Calu3 (cell line): ENCODE data around the gene PTPRN2. TPM values are rescaled to one million over a fixed set of nuclear protein-coding genes. Genes with fewer than 3 reads are reported as not detected.

Experiments
- BruUV-seq: library from RNA; stranded (reverse); fragments of 400-500 nt; replicated peaks from 2 replicates; lab custom pipeline; 2021; lab: Mats Ljungman, UMichigan
- CTCF ChIA-PET: fragments of 300-600 bp; sonication (Branson Sonifier 250); formaldehyde crosslinking; loops from one replicate; lab custom pipeline; 2022; ENCODE audit warnings: antibody characterized with exemption; lab: Charles Lee
- DNase-seq: peaks from one replicate; pipeline ENCODE4 v3.0.0; 2022
- H3K27ac Mint-ChIP-seq: one replicate; pipeline ENCODE4 v1.8.0; 2022; ENCODE audit warnings: mixed read lengths; ENCODE audit not compliant: unreplicated experiment
- H3K27me3 Mint-ChIP-seq: one replicate; pipeline ENCODE4 v1.8.0; 2022; ENCODE audit warnings: mixed read lengths; ENCODE audit not compliant: unreplicated experiment
- H3K36me3 Mint-ChIP-seq: one replicate; pipeline ENCODE4 v1.8.0; 2022; ENCODE audit warnings: mild to moderate bottlenecking, moderate library complexity, mixed read lengths; ENCODE audit not compliant: insufficient read depth, unreplicated experiment
- H3K4me1 Mint-ChIP-seq: one replicate; pipeline ENCODE4 v1.8.0; 2022; ENCODE audit warnings: mild to moderate bottlenecking, low read depth, mixed read lengths; ENCODE audit not compliant: unreplicated experiment
- H3K4me3 Mint-ChIP-seq: one replicate; pipeline ENCODE4 v1.8.0; 2022; ENCODE audit warnings: mild to moderate bottlenecking, low read depth, moderate library complexity, mixed read lengths; ENCODE audit not compliant: unreplicated experiment
- H3K9me3 Mint-ChIP-seq: one replicate; pipeline ENCODE4 v1.8.0; 2022; ENCODE audit warnings: low read depth, mixed read lengths; ENCODE audit not compliant: unreplicated experiment
- CTCF ChIP-seq: fragments of 200-600 bp; IDR thresholded peaks from one replicate; pipeline ENCODE4 v1.8.0; 2022; ENCODE audit warnings: antibody characterized with exemption; ENCODE audit not compliant: unreplicated experiment
- intact Hi-C: fragments of 100-400 bp; cut with micrococcal nuclease; formaldehyde crosslinking; loops from one replicate; pipeline ENCODE4 v1.10.0; 2022; ENCODE audit not compliant: unreplicated experiment
- total RNA-seq: library from RNA; stranded (reverse); gene quantifications from 2 replicates; pipeline ENCODE4 v1.2.3, GENCODE V29; 2022

Gene PTPRN2
- total RNA-seq, 1 experiment from 2014 or later = 2.0 TPM

GRCh38 chr7:157517782-157518513 lies 1069.7 kb downstream of the PTPRN2 start:
- CTCF ChIA-PET = no interaction called here
- no TSS peak for BruUV-seq
- intact Hi-C loops = no loop called here
- DNase-seq = no peak
- Mint-ChIP-seq H3K4me3 (no peak overlapping the region), H3K27me3 (peaks cover 62% of the 10 kb centered on the region), H3K27ac (no peak overlapping the region), H3K4me1 (no peaks in the 10 kb centered on the region), H3K9me3 (no peaks in the 10 kb centered on the region), H3K36me3 (peaks cover 3% of the 10 kb centered on the region)
- TF ChIP-seq CTCF = no peak

- H3K36me3 Mint-ChIP-seq = peaks cover 3% of the 10 kb centered on the region
- no TSS peak for BruUV-seq
- no peak overlapping the region for H3K27ac Mint-ChIP-seq
- CTCF ChIA-PET = no interaction called here
- peaks cover 56% of the 10 kb centered on the region for H3K27me3 Mint-ChIP-seq
- intact Hi-C loops = no loop called here
- H3K4me1 Mint-ChIP-seq = no peaks in the 10 kb centered on the region
- no peak for TF ChIP-seq CTCF
- DNase-seq = no peak
- H3K4me3 Mint-ChIP-seq = no peak overlapping the region
- no peaks in the 10 kb centered on the region for H3K9me3 Mint-ChIP-seq
Measured at GRCh38 chr7:157516911-157517781, 1070.5 kb downstream of the PTPRN2 start.

GRCh38 chr7:157516311-157516710 lies 1071.3 kb downstream of the PTPRN2 start:
- TF ChIP-seq CTCF = no peak
- H3K9me3 Mint-ChIP-seq = no peaks in the 10 kb centered on the region
- CTCF ChIA-PET = no interaction called here
- BruUV-seq = no TSS peak
- no peak overlapping the region for H3K27ac Mint-ChIP-seq
- H3K4me3 Mint-ChIP-seq = no peak overlapping the region
- peaks cover 3% of the 10 kb centered on the region for H3K36me3 Mint-ChIP-seq
- DNase-seq = no peak
- intact Hi-C loops = no loop called here
- H3K27me3 Mint-ChIP-seq = peaks cover 49% of the 10 kb centered on the region
- H3K4me1 Mint-ChIP-seq = no peaks in the 10 kb centered on the region

- Mint-ChIP-seq H3K9me3 (no peaks in the 10 kb centered on the region), H3K27me3 (peaks cover 57% of the 10 kb centered on the region), H3K4me3 (no peak overlapping the region), H3K36me3 (peaks cover 3% of the 10 kb centered on the region), H3K27ac (no peak overlapping the region), H3K4me1 (no peaks in the 10 kb centered on the region)
- no TSS peak for BruUV-seq
- no peak for DNase-seq
- TF ChIP-seq CTCF = no peak
- intact Hi-C loops = no loop called here
- CTCF ChIA-PET = no interaction called here
Measured at GRCh38 chr7:157515342-157516041, 1072.1 kb downstream of the PTPRN2 start.
